K562 (cell line): ENCODE data around the gene RNF19B. TPM values are rescaled to one million over a fixed set of nuclear protein-coding genes. Genes with fewer than 3 reads are reported as not detected.

Source experiments
- ATAC-seq: fragments of 200-7000 bp; cut with Tn5 transposase; 3 replicates; pipeline ENCODE4 v1.9.1; 2020; ENCODE audit warnings: moderate library complexity
- BruUV-seq: library from RNA; stranded (reverse); fragments of 400-500 nt; replicated peaks from 2 replicates; lab custom pipeline; 2021; lab: Mats Ljungman, UMichigan
- CTCF ChIA-PET: fragments of 300-600 bp; formaldehyde crosslinking; extraction: SDS; loops from one replicate; lab custom pipeline; 2021; ENCODE audit warnings: low intra/inter-chr PET ratio; lab: Yijun Ruan, JAX
- POLR2A ChIA-PET: fragments of 300-600, 350-650 bp; sonication (Branson Sonifier 250); formaldehyde crosslinking; extraction: SDS; loops from one replicate; lab custom pipeline; 2021; ENCODE audit warnings: antibody characterized with exemption, inconsistent platforms; lab: Yijun Ruan, JAX
- DNase-seq, 4 experiments: peaks; one replicate each; pipeline versions ENCODE4 v3.0.0 to v3.0.0-alpha.2; 2011 to 2018; ENCODE audit warnings: low spot score in 3 of 4, mixed read lengths in 3 of 4; ENCODE audit errors: extremely low read depth in 1 of 4
- FAIRE-seq: peaks from 2 replicates; lab custom pipeline; 2011; peaks lifted over from hg19 to GRCh38; lab: Jason Lieb, UNC
- H2AFZ ChIP-seq: 2 replicates; pipeline ENCODE4 v1.6.0; 2011; ENCODE audit warnings: low read depth, low read length, control low read depth, inconsistent platforms
- H3K27ac ChIP-seq: fragments of 200-600 bp; 3 replicates; pipeline ENCODE4 v1.8.0; 2011; ENCODE audit warnings: low read depth, mild to moderate bottlenecking, control low read depth, inconsistent platforms, low read length, moderate library complexity, mixed read lengths; ENCODE audit errors: extremely low read depth
- H3K27me3 ChIP-seq, 2 experiments: fragments of 300-600 bp in 1 of 2; 2 replicates in 1 of 2; 3 replicates in 1 of 2; pipeline versions ENCODE4 v1.6.0 to v1.8.0; 2011; ENCODE audit warnings: inconsistent platforms in 2 of 2, low read length in 2 of 2, mild to moderate bottlenecking in 1 of 2, mixed read lengths in 1 of 2, moderate library complexity in 1 of 2; ENCODE audit not compliant: control insufficient read depth in 2 of 2, insufficient read depth in 2 of 2
- H3K36me3 ChIP-seq: fragments of 300-600 bp; 3 replicates; pipeline ENCODE4 v1.8.0; 2011; ENCODE audit warnings: mild to moderate bottlenecking, low read length, inconsistent platforms; ENCODE audit not compliant: control insufficient read depth, insufficient read depth
- H3K4me1 ChIP-seq, 2 experiments: fragments of 200-600 bp in 1 of 2; replicated peaks in 1 of 2; 2 replicates in 1 of 2; 3 replicates in 1 of 2; pipeline versions ENCODE4 v1.5.1 to v1.8.0; 2011; ENCODE audit warnings: inconsistent platforms in 2 of 2, low read length in 2 of 2, mild to moderate bottlenecking in 1 of 2, mixed read lengths in 1 of 2, moderate library complexity in 1 of 2; ENCODE audit not compliant: control insufficient read depth in 2 of 2, insufficient read depth in 2 of 2
- H3K4me2 ChIP-seq: 2 replicates; pipeline ENCODE4 v1.6.1; 2011; ENCODE audit warnings: low read length, control low read depth, inconsistent platforms, mixed read lengths; ENCODE audit not compliant: insufficient read depth
- H3K4me3 ChIP-seq: fragments of 200-600 bp; sonication (generic), shearing (Covaris generic); 2 replicates; pipeline ENCODE4 v1.5.1; 2016; ENCODE audit warnings: control low read depth, inconsistent platforms
- H3K79me2 ChIP-seq: fragments of 200-600 bp; 3 replicates; pipeline ENCODE4 v1.8.0; 2011; ENCODE audit warnings: low read length, inconsistent platforms; ENCODE audit not compliant: control insufficient read depth, insufficient read depth
- H3K9ac ChIP-seq, 2 experiments: 2 replicates each; pipeline versions ENCODE4 v1.6.0 to v1.6.1; 2011; ENCODE audit warnings: low read depth in 2 of 2, low read length in 2 of 2, control low read depth in 1 of 2, inconsistent platforms in 1 of 2, mild to moderate bottlenecking in 1 of 2, mixed read lengths in 1 of 2; ENCODE audit not compliant: insufficient read depth in 1 of 2
- H3K9me1 ChIP-seq: one replicate; pipeline ENCODE4 v1.6.0; 2011; ENCODE audit warnings: inconsistent platforms, mild to moderate bottlenecking, low read length, moderate library complexity; ENCODE audit not compliant: control insufficient read depth, insufficient read depth
- H3K9me3 ChIP-seq: replicated peaks from 2 replicates; pipeline ENCODE4 v1.5.1; 2011; ENCODE audit warnings: low read depth, low read length, inconsistent platforms; ENCODE audit not compliant: control insufficient read depth, insufficient read depth
- H4K20me1 ChIP-seq: replicated peaks from 2 replicates; pipeline ENCODE4 v1.6.1; 2011; ENCODE audit warnings: low read length, inconsistent platforms, mixed read lengths; ENCODE audit not compliant: control insufficient read depth, insufficient read depth
- BCLAF1 ChIP-seq, 2 experiments: fragments of 450-650 bp in 1 of 2; IDR thresholded peaks; 2 replicates each; pipeline ENCODE4 v1.6.1; 2011 to 2017; ENCODE audit warnings: low read depth in 2 of 2, antibody characterized with exemption in 1 of 2, borderline replicate concordance in 1 of 2, low read length in 1 of 2, mild to moderate bottlenecking in 1 of 2, mixed read lengths in 1 of 2; ENCODE audit not compliant: control insufficient read depth in 1 of 2
- GABPB1 ChIP-seq: sonication (generic); formaldehyde crosslinking; IDR thresholded peaks from 2 replicates; pipeline ENCODE4 v1.8.0; 2022; ENCODE audit warnings: mild to moderate bottlenecking, missing genetic modification reagents
- HMGXB4 ChIP-seq: sonication (generic); formaldehyde crosslinking; IDR thresholded peaks from 2 replicates; pipeline ENCODE4 v1.8.1; 2023; ENCODE audit warnings: mild to moderate bottlenecking, missing genetic modification reagents
- PREB ChIP-seq: sonication (generic); formaldehyde crosslinking; IDR thresholded peaks from 2 replicates; pipeline ENCODE4 v1.8.1; 2023; ENCODE audit warnings: mild to moderate bottlenecking, missing genetic modification reagents
- STAG1 ChIP-seq: sonication (generic); formaldehyde crosslinking; IDR thresholded peaks from 2 replicates; pipeline ENCODE4 v1.5.0; 2020; ENCODE audit warnings: missing genetic modification reagents, borderline replicate concordance
- TCF15 ChIP-seq: fragments of 250-450 bp; sonication (Bioruptor Pico); IDR thresholded peaks from 2 replicates; pipeline ENCODE4 v1.8.0; 2022; ENCODE audit warnings: moderate library complexity, mild to moderate bottlenecking, inconsistent platforms
- WGBS: fragments of 100-300 bp; shearing (Covaris generic); methylation state at CpG from one replicate; pipeline ENCODE4 v1.1.6; 2016; ENCODE audit warnings: low coverage, mixed read lengths; ENCODE audit not compliant: insufficient coverage; ENCODE audit errors: missing lambda C conversion rate; 5-methylcytosine and 5-hydroxymethylcytosine counted together
- in situ Hi-C: fragments of 300-500 bp; cut with MboI; formaldehyde crosslinking; loops from 4 replicates; pipeline ENCODE4 v1.15.0; 2018; ENCODE audit warnings: inconsistent platforms, mixed read lengths
- intact Hi-C: fragments of 100-400 bp; cut with micrococcal nuclease; formaldehyde crosslinking; loops from 2 replicates; pipeline ENCODE4 v1.14.2; 2022
- polyA plus RNA-seq, 8 experiments: library from polyadenylated mRNA; depleted of rRNA in 4 of 8; stranded (reverse) in 5 of 8; unstranded in 3 of 8; fragments of >200 nt; fragmentation: Nextera tagmentation in 2 of 8; fragmentation: Illumina TruSeq in 1 of 8; extraction: Ambion mirVana in 2 of 8; extraction: Trizol in 1 of 8; gene quantifications; 2 replicates each; pipeline versions ENCODE4 v1.2.1 to v1.2.3, GENCODE V29; 2011 to 2014; ENCODE audit warnings: inconsistent platforms in 1 of 8, missing spikeins in 1 of 8
- total RNA-seq, 7 experiments: library from RNA; depleted of rRNA in 6 of 7; stranded (reverse); fragments of >200 nt in 6 of 7; fragmentation: Illumina TruSeq in 2 of 7; extraction: Trizol in 2 of 7; gene quantifications; 2 replicates each; pipeline versions ENCODE4 v1.2.1 to v1.2.3, GENCODE V29; 2011 to 2021; ENCODE audit warnings: low replicate concordance in 1 of 7

RNF19B gene
- total and polyA plus RNA-seq, 9 of the 15 experiments (the other 6 are each of a cell fraction or from before 2014, with no cell fraction given), result 2.6 to 14.9 (median 10.1) TPM

GRCh38 chr1:32891630-32892029 is 73.0 kb downstream of the RNF19B start:
- peak; percentile 11 for FAIRE-seq
- Histone ChIP-seq H3K27ac (no peak overlapping the region), H3K79me2 (no peaks in the 10 kb centered on the region), H4K20me1 (peaks cover 39% of the 10 kb centered on the region), H3K9ac (no peak overlapping the region), H3K4me1 (peaks cover 5 to 21% of the 10 kb centered on the region in 2 experiments; a peak in 3 of 5 replicates), H3K9me1 (no peaks in the 10 kb centered on the region), H2AFZ (no peak overlapping the region), H3K27me3 (peaks cover 5 to 67% of the 10 kb centered on the region in 2 experiments; a peak in 3 of 5 replicates), H3K36me3 (no peaks in the 10 kb centered on the region), H3K9me3 (no peaks in the 10 kb centered on the region), H3K4me3 (no peak overlapping the region), H3K4me2 (no peak overlapping the region)
- no peak for ATAC-seq
- in situ Hi-C loops (loop anchor here (25.0 kb wide), 1 partner anchor 721 kb away; no protein-coding TSS in a partner anchor), intact Hi-C loops (no loop called here)
- no peak for DNase-seq
- 10% methylated on average over 3 of the region's 3 CpGs for WGBS
- CTCF ChIA-PET, result interaction anchor here (2.7 kb wide), 1 partner anchor 195 kb away, joined by 15 read pairs; no protein-coding TSS in a partner anchor
- no TSS peak for BruUV-seq
- POLR2A ChIA-PET, result no interaction called here
- TF ChIP-seq PREB (CRISPR knock-in tag) (no peak), HMGXB4 (CRISPR knock-in tag) (no peak), TCF15 (CRISPR knock-in tag) (no peak), STAG1 (no peak), GABPB1 (no peak), BCLAF1 (IDR thresholded peaks at IDR 0.05; ENCODE audit: borderline replicate concordance in 1 of 2, control insufficient read depth in 1 of 2, low read depth in 2 of 2, low read length in 1 of 2) (no peak)
